Caco-2 (cell line): Measurements from ENCODE around the gene CADPS2. TPM values are rescaled to one million over a fixed set of nuclear protein-coding genes. Genes with fewer than 3 reads are reported as not detected.

Experiments used
- BruUV-seq: library from RNA; stranded (reverse); fragments of 400-500 nt; replicated peaks from 2 replicates; lab custom pipeline; 2021; lab: Mats Ljungman, UMichigan
- CTCF ChIA-PET: fragments of 300-600 bp; sonication (Branson Sonifier 250); formaldehyde crosslinking; loops from one replicate; lab custom pipeline; 2022; ENCODE audit warnings: antibody characterized with exemption; lab: Charles Lee
- POLR2A ChIA-PET: fragments of 300-600 bp; sonication (Branson Sonifier 250); formaldehyde crosslinking; loops from one replicate; lab custom pipeline; 2022; ENCODE audit warnings: antibody characterized with exemption; lab: Charles Lee
- DNase-seq, 2 experiments: peaks; one replicate each; pipeline versions ENCODE4 v3.0.0 to v3.0.0-alpha.2; 2020 to 2022
- H3K27me3 ChIP-seq: replicated peaks from 2 replicates; pipeline ENCODE4 v1.6.0; 2011; ENCODE audit warnings: low read length; ENCODE audit not compliant: control insufficient read depth, insufficient read depth
- H3K36me3 ChIP-seq: 2 replicates; pipeline ENCODE4 v1.5.1; 2011; ENCODE audit warnings: low read length; ENCODE audit not compliant: control insufficient read depth, insufficient read depth
- H3K4me1 ChIP-seq: fragments of 250-450 bp; sonication (Bioruptor Pico); 2 replicates; pipeline ENCODE4 v1.5.1; 2020; ENCODE audit warnings: mild to moderate bottlenecking
- H3K4me3 ChIP-seq: 2 replicates; pipeline ENCODE4 v1.5.1; 2011; ENCODE audit warnings: low read depth, mild to moderate bottlenecking, control low read depth, low read length
- H3K9me3 ChIP-seq: fragments of 250-450 bp; sonication (Bioruptor Pico); 2 replicates; pipeline ENCODE4 v1.5.1; 2020; ENCODE audit warnings: mild to moderate bottlenecking, moderate library complexity
- H3K27ac Mint-ChIP-seq: one replicate; pipeline ENCODE4 v1.8.0; 2022; ENCODE audit warnings: mixed read lengths; ENCODE audit not compliant: unreplicated experiment
- H3K27me3 Mint-ChIP-seq: one replicate; pipeline ENCODE4 v1.8.0; 2022; ENCODE audit warnings: mixed read lengths; ENCODE audit not compliant: insufficient read depth, unreplicated experiment
- H3K36me3 Mint-ChIP-seq: one replicate; pipeline ENCODE4 v1.8.0; 2022; ENCODE audit warnings: mild to moderate bottlenecking, mixed read lengths; ENCODE audit not compliant: insufficient read depth, unreplicated experiment
- H3K4me1 Mint-ChIP-seq: one replicate; pipeline ENCODE4 v1.8.0; 2022; ENCODE audit warnings: low read depth, mixed read lengths; ENCODE audit not compliant: unreplicated experiment
- H3K4me3 Mint-ChIP-seq: one replicate; pipeline ENCODE4 v1.8.0; 2022; ENCODE audit warnings: mild to moderate bottlenecking, moderate library complexity, mixed read lengths; ENCODE audit not compliant: unreplicated experiment
- H3K9me3 Mint-ChIP-seq: one replicate; pipeline ENCODE4 v1.8.0; 2022; ENCODE audit warnings: mixed read lengths; ENCODE audit not compliant: unreplicated experiment
- intact Hi-C: fragments of 100-400 bp; cut with micrococcal nuclease; formaldehyde crosslinking; loops from one replicate; pipeline ENCODE4 v1.10.0; 2022; ENCODE audit not compliant: unreplicated experiment
- total RNA-seq: library from RNA; stranded (reverse); gene quantifications from 2 replicates; pipeline ENCODE4 v1.2.3, GENCODE V29; 2022
- TF ChIP-seq, protein P1 (sequence below), 2 experiments: fragments of 200-600 bp in 1 of 2; IDR thresholded peaks; 1 replicate in 1 of 2; 2 replicates in 1 of 2; pipeline versions ENCODE4 v1.5.1 to v1.8.0; 2011 to 2022; ENCODE audit warnings: antibody characterized with exemption in 1 of 2, control low read depth in 1 of 2, inconsistent platforms in 1 of 2, low read depth in 1 of 2, low read length in 1 of 2, mild to moderate bottlenecking in 1 of 2, moderate library complexity in 1 of 2; ENCODE audit not compliant: insufficient read depth in 1 of 2, severe bottlenecking in 1 of 2, unreplicated experiment in 1 of 2

CADPS2 gene
- total RNA-seq, 1 experiment from 2014 or later = 2.7 TPM

- Histone ChIP-seq H3K4me3 (no peak overlapping the region), H3K27me3 (no peaks in the 10 kb centered on the region), H3K9me3 (no peaks in the 10 kb centered on the region), H3K4me1 (no peaks in the 10 kb centered on the region), H3K36me3 (no peaks in the 10 kb centered on the region)
- no peak for DNase-seq
- no TSS peak for BruUV-seq
- CTCF ChIA-PET = no interaction called here
- POLR2A ChIA-PET = no interaction called here
- Mint-ChIP-seq H3K9me3 (no peaks in the 10 kb centered on the region), H3K27ac (no peak overlapping the region), H3K4me1 (no peaks in the 10 kb centered on the region), H3K4me3 (no peak overlapping the region), H3K36me3 (no peaks in the 10 kb centered on the region), H3K27me3 (peaks cover 2% of the 10 kb centered on the region)
- TF ChIP-seq, protein P1, sequence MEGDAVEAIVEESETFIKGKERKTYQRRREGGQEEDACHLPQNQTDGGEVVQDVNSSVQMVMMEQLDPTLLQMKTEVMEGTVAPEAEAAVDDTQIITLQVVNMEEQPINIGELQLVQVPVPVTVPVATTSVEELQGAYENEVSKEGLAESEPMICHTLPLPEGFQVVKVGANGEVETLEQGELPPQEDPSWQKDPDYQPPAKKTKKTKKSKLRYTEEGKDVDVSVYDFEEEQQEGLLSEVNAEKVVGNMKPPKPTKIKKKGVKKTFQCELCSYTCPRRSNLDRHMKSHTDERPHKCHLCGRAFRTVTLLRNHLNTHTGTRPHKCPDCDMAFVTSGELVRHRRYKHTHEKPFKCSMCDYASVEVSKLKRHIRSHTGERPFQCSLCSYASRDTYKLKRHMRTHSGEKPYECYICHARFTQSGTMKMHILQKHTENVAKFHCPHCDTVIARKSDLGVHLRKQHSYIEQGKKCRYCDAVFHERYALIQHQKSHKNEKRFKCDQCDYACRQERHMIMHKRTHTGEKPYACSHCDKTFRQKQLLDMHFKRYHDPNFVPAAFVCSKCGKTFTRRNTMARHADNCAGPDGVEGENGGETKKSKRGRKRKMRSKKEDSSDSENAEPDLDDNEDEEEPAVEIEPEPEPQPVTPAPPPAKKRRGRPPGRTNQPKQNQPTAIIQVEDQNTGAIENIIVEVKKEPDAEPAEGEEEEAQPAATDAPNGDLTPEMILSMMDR (IDR thresholded peaks at IDR 0.05; ENCODE audit: insufficient read depth in 1 of 2, low read depth in 1 of 2, low read length in 1 of 2, severe bottlenecking in 1 of 2, unreplicated experiment in 1 of 2) = no peak
- intact Hi-C loops = no loop called here
Measured at GRCh38 chr7:122448893-122449589, 437.2 kb downstream of the CADPS2 start.

GRCh38 chr7:122442929-122443328, 443.3 kb downstream of the CADPS2 start:
- no peaks in the 10 kb centered on the region for H3K4me1 Mint-ChIP-seq
- no TSS peak for BruUV-seq
- no peaks in the 10 kb centered on the region for H3K9me3 ChIP-seq
- intact Hi-C loops = no loop called here
- H3K27me3 Mint-ChIP-seq = peaks cover 2% of the 10 kb centered on the region
- H3K4me1 ChIP-seq = no peaks in the 10 kb centered on the region
- no peak overlapping the region for H3K4me3 ChIP-seq
- H3K36me3 Mint-ChIP-seq = no peaks in the 10 kb centered on the region
- DNase-seq = no peak
- ChIA-PET POLR2A (no interaction called here), CTCF (no interaction called here)
- no peaks in the 10 kb centered on the region for H3K36me3 ChIP-seq
- H3K4me3 Mint-ChIP-seq = no peak overlapping the region
- H3K27ac Mint-ChIP-seq = no peak overlapping the region
- TF ChIP-seq, protein P1 (IDR thresholded peaks at IDR 0.05; ENCODE audit: insufficient read depth in 1 of 2, low read depth in 1 of 2, low read length in 1 of 2, severe bottlenecking in 1 of 2, unreplicated experiment in 1 of 2) = no peak
- no peaks in the 10 kb centered on the region for H3K9me3 Mint-ChIP-seq
- no peaks in the 10 kb centered on the region for H3K27me3 ChIP-seq

GRCh38 chr7:122438492-122438891, 447.8 kb downstream of the CADPS2 start:
- no peaks in the 10 kb centered on the region for H3K4me1 ChIP-seq
- TF ChIP-seq, protein P1 (IDR thresholded peaks at IDR 0.05; ENCODE audit: insufficient read depth in 1 of 2, low read depth in 1 of 2, low read length in 1 of 2, severe bottlenecking in 1 of 2, unreplicated experiment in 1 of 2) = no peak
- no peak overlapping the region for H3K27ac Mint-ChIP-seq
- H3K36me3 ChIP-seq = no peaks in the 10 kb centered on the region
- H3K9me3 Mint-ChIP-seq = no peaks in the 10 kb centered on the region
- no peaks in the 10 kb centered on the region for H3K27me3 Mint-ChIP-seq
- no peak for DNase-seq
- intact Hi-C loops = no loop called here
- ChIA-PET POLR2A (no interaction called here), CTCF (no interaction called here)
- no peak overlapping the region for H3K4me3 ChIP-seq
- no peaks in the 10 kb centered on the region for H3K27me3 ChIP-seq
- H3K4me3 Mint-ChIP-seq = no peak overlapping the region
- H3K9me3 ChIP-seq = no peaks in the 10 kb centered on the region
- no TSS peak for BruUV-seq
- H3K36me3 Mint-ChIP-seq = no peaks in the 10 kb centered on the region
- no peaks in the 10 kb centered on the region for H3K4me1 Mint-ChIP-seq
